GM12878 (cell line): ENCODE results near the gene HEATR9. TPM values are rescaled to one million over a fixed set of nuclear protein-coding genes. Genes with fewer than 3 reads are reported as not detected.

ENCODE experiments used
- ATAC-seq: fragments of 200-7000 bp; cut with Tn5 transposase; 3 replicates; pipeline ENCODE4 v1.9.1; 2020; ENCODE audit warnings: mild to moderate bottlenecking, moderate library complexity
- BruUV-seq: library from RNA; stranded (reverse); fragments of 400-500 nt; replicated peaks from 2 replicates; lab custom pipeline; 2021; lab: Mats Ljungman, UMichigan
- CTCF ChIA-PET: fragments of 300-600 bp; sonication (Branson Sonifier 250); formaldehyde crosslinking; extraction: SDS; loops from one replicate; lab custom pipeline; 2021; ENCODE audit warnings: inconsistent platforms; lab: Yijun Ruan, JAX
- POLR2A ChIA-PET: fragments of 350-600 bp; formaldehyde crosslinking; extraction: SDS; loops from one replicate; lab custom pipeline; 2021; ENCODE audit warnings: inconsistent platforms; lab: Charles Lee
- RAD21 ChIA-PET: fragments of 300-600 bp; sonication (Branson Sonifier 250); formaldehyde crosslinking; loops from one replicate; lab custom pipeline; 2023; ENCODE audit warnings: antibody characterized with exemption; ENCODE audit not compliant: unreplicated experiment; lab: Charles Lee
- SMC1A ChIA-PET: fragments of 300-600 bp; sonication (Branson Sonifier 250); formaldehyde crosslinking; loops from one replicate; lab custom pipeline; 2023; ENCODE audit not compliant: unreplicated experiment, uncharacterized antibody; lab: Charles Lee
- DNase-seq: peaks from one replicate; pipeline ENCODE4 v3.0.0-alpha.2; 2011; ENCODE audit warnings: low read depth, low spot score
- FAIRE-seq: peaks from 3 replicates; lab custom pipeline; 2011; peaks lifted over from hg19 to GRCh38; lab: Jason Lieb, UNC
- H2AFZ ChIP-seq: 2 replicates; pipeline ENCODE4 v1.6.0; 2011; ENCODE audit warnings: low read depth, low read length, control low read depth; ENCODE audit not compliant: control insufficient read depth
- H3K27ac ChIP-seq: 2 replicates; pipeline ENCODE4 v1.5.1; 2011; ENCODE audit warnings: control low read depth; ENCODE audit not compliant: control insufficient read depth, insufficient read depth
- H3K27me3 ChIP-seq, 2 experiments: replicated peaks in 1 of 2; 2 replicates each; pipeline versions ENCODE4 v1.6.0 to v1.6.1; 2011; ENCODE audit warnings: low read length in 1 of 2; ENCODE audit not compliant: control insufficient read depth in 2 of 2, insufficient read depth in 2 of 2
- H3K36me3 ChIP-seq, 2 experiments: 2 replicates each; pipeline ENCODE4 v1.5.1; 2011; ENCODE audit warnings: low read length in 1 of 2; ENCODE audit not compliant: control insufficient read depth in 2 of 2, insufficient read depth in 2 of 2
- H3K4me1 ChIP-seq: 2 replicates; pipeline ENCODE4 v1.6.1; 2011; ENCODE audit warnings: mild to moderate bottlenecking, low read length, moderate library complexity, mixed read lengths; ENCODE audit not compliant: control insufficient read depth, insufficient read depth
- H3K4me2 ChIP-seq: 2 replicates; pipeline ENCODE4 v1.6.0; 2011; ENCODE audit warnings: control low read depth; ENCODE audit not compliant: control insufficient read depth, insufficient read depth
- H3K4me3 ChIP-seq: fragments of 200-600 bp; sonication (generic); 2 replicates; pipeline ENCODE4 v1.5.1; 2016
- H3K79me2 ChIP-seq: 2 replicates; pipeline ENCODE4 v1.6.0; 2011; ENCODE audit warnings: low read length; ENCODE audit not compliant: control insufficient read depth, insufficient read depth
- H3K9ac ChIP-seq: 2 replicates; pipeline ENCODE4 v1.8.0; 2011; ENCODE audit warnings: low read length, control low read depth, mixed read lengths; ENCODE audit not compliant: control insufficient read depth, insufficient read depth
- H3K9me3 ChIP-seq: replicated peaks from 3 replicates; pipeline ENCODE4 v1.5.1; 2011; ENCODE audit warnings: mild to moderate bottlenecking, low read length; ENCODE audit not compliant: control insufficient read depth, insufficient read depth
- H4K20me1 ChIP-seq: 2 replicates; pipeline ENCODE4 v1.6.0; 2011; ENCODE audit not compliant: control insufficient read depth, insufficient read depth
- BCL11A ChIP-seq: IDR thresholded peaks from 2 replicates; pipeline ENCODE4 v1.6.1; 2011; ENCODE audit warnings: low read depth, low read length
- CBFB ChIP-seq: IDR thresholded peaks from 2 replicates; pipeline ENCODE4 v1.6.1; 2016; ENCODE audit warnings: antibody characterized with exemption, low read depth
- EZH2 ChIP-seq: IDR thresholded peaks from 2 replicates; pipeline ENCODE4 v1.6.1; 2012; ENCODE audit warnings: low read depth, mild to moderate bottlenecking, control low read depth, inconsistent platforms, low read length, borderline replicate concordance; ENCODE audit not compliant: control insufficient read depth
- POU2F2 ChIP-seq: IDR thresholded peaks from 3 replicates; pipeline ENCODE4 v1.6.1; 2011; ENCODE audit warnings: low read depth, mild to moderate bottlenecking, low read length, borderline replicate concordance
- SKIL ChIP-seq: fragments of 450-650 bp; IDR thresholded peaks from 2 replicates; pipeline ENCODE4 v1.6.1; 2017; ENCODE audit warnings: mild to moderate bottlenecking, low read depth, inconsistent platforms; ENCODE audit not compliant: poor library complexity, severe bottlenecking
- SMARCA5 ChIP-seq: fragments of 450-650 bp; IDR thresholded peaks from 2 replicates; pipeline ENCODE4 v1.6.1; 2017; ENCODE audit warnings: mild to moderate bottlenecking
- SMC3 ChIP-seq: IDR thresholded peaks from 2 replicates; pipeline ENCODE4 v1.6.1; 2011; ENCODE audit warnings: low read length, improper control_type of control experiment, borderline replicate concordance
- SPI1 ChIP-seq: IDR thresholded peaks from 2 replicates; pipeline ENCODE4 v1.6.1; 2011; ENCODE audit warnings: low read depth, mild to moderate bottlenecking, low read length, moderate library complexity, borderline replicate concordance; ENCODE audit not compliant: insufficient read depth
- STAT1 ChIP-seq: fragments of 450-650 bp; conservative IDR thresholded peaks from 2 replicates; pipeline ENCODE4 v1.6.1; 2014; ENCODE audit warnings: antibody characterized with exemption, mild to moderate bottlenecking
- TAF1 ChIP-seq: IDR thresholded peaks from 2 replicates; pipeline ENCODE4 v1.6.1; 2011; ENCODE audit warnings: mild to moderate bottlenecking, low read depth, low read length, borderline replicate concordance
- YBX1 ChIP-seq: fragments of 450-650 bp; IDR thresholded peaks from 2 replicates; pipeline ENCODE4 v1.6.1; 2016; ENCODE audit warnings: antibody characterized with exemption
- YY1 ChIP-seq: IDR thresholded peaks from 2 replicates; pipeline ENCODE4 v1.6.1; 2011; ENCODE audit warnings: low read depth, mild to moderate bottlenecking, low read length
- ZNF622 ChIP-seq: fragments of 450-650 bp; IDR thresholded peaks from 2 replicates; pipeline ENCODE4 v1.6.1; 2017; ENCODE audit warnings: mild to moderate bottlenecking, inconsistent platforms
- ZSCAN29 ChIP-seq: fragments of 450-650 bp; IDR thresholded peaks from 2 replicates; pipeline ENCODE4 v1.6.1; 2017; ENCODE audit warnings: mild to moderate bottlenecking, moderate library complexity
- WGBS: methylation state at CpG from one replicate; pipeline ENCODE4 v1.1.6; 2016; ENCODE audit warnings: low lambda C conversion rate; ENCODE audit not compliant: insufficient replicate concordance, insufficient coverage; ENCODE audit errors: missing lambda C conversion rate; 5-methylcytosine and 5-hydroxymethylcytosine counted together
- in situ Hi-C: fragments of 300-500 bp; cut with MboI; formaldehyde crosslinking; loops from 9 replicates; pipeline ENCODE4 v1.14.3; 2018; ENCODE audit warnings: mixed read lengths
- intact Hi-C: fragments of 100-400 bp; cut with micrococcal nuclease; formaldehyde crosslinking; loops from one replicate; pipeline ENCODE4 v1.14.2; 2022; ENCODE audit not compliant: unreplicated experiment
- polyA plus RNA-seq, 11 experiments: library from polyadenylated mRNA; depleted of rRNA in 4 of 11; unstranded in 6 of 11; stranded (reverse) in 5 of 11; fragments of >200 nt; fragmentation: Nextera tagmentation in 4 of 11; fragmentation: Illumina TruSeq in 1 of 11; extraction: Ambion mirVana in 4 of 11; extraction: Trizol in 1 of 11; gene quantifications; 1 replicate in 1 of 11; 2 replicates in 10 of 11; pipeline versions ENCODE4 v1.2.1 to v1.2.3, GENCODE V29; 2011 to 2016; ENCODE audit warnings: inconsistent platforms in 2 of 11, missing spikeins in 2 of 11, low read depth in 1 of 11
- total RNA-seq, 4 experiments: library from RNA; depleted of rRNA in 3 of 4; stranded (reverse); fragments of >200 nt in 3 of 4; fragmentation: Illumina TruSeq in 1 of 4; extraction: Trizol in 1 of 4; gene quantifications; 2 replicates each; pipeline versions ENCODE4 v1.2.1 to v1.2.3, GENCODE V29; 2013 to 2021

HEATR9 gene
- total and polyA plus RNA-seq, 10 of the 15 experiments (the other 5 are each of a cell fraction or from before 2014, with no cell fraction given) = 0.04 to 0.43 (median 0.13) TPM; not detected in 2

- BruUV-seq = TSS peak; percentile 88
- CTCF ChIA-PET = no interaction called here
- Histone ChIP-seq H3K36me3 (peaks cover 11 to 39% of the 10 kb centered on the region in 2 experiments), H4K20me1 (no peaks in the 10 kb centered on the region), H3K9me3 (no peaks in the 10 kb centered on the region), H3K4me3 (no peak overlapping the region), H3K79me2 (no peaks in the 10 kb centered on the region), H3K4me2 (no peak overlapping the region), H3K27ac (no peak overlapping the region), H3K27me3 (no peaks in the 10 kb centered on the region), H2AFZ (no peak overlapping the region), H3K4me1 (no peaks in the 10 kb centered on the region), H3K9ac (no peak overlapping the region)
- ATAC-seq = no peak
- in situ Hi-C loops (no loop called here), intact Hi-C loops (no loop called here)
- DNase-seq = no peak
- RAD21 ChIA-PET = no interaction called here
- TF ChIP-seq SPI1 = no peak
- TF ChIP-seq STAT1 = no peak
- TF ChIP-seq CBFB = no peak
- TF ChIP-seq ZSCAN29 = no peak
- no peak for TF ChIP-seq BCL11A
- TF ChIP-seq SMARCA5 = no peak
- TF ChIP-seq SMC3 = no peak
- TF ChIP-seq EZH2 = no peak
- no peak for TF ChIP-seq SKIL
- TF ChIP-seq TAF1 = no peak
- TF ChIP-seq POU2F2 = no peak
- no peak for TF ChIP-seq ZNF622
- no peak for TF ChIP-seq YBX1
- no peak for TF ChIP-seq YY1
- SMC1A ChIA-PET = no interaction called here
- POLR2A ChIA-PET = no interaction called here
- 98% methylated on average over 19 of the region's 19 CpGs for WGBS
- no peak for FAIRE-seq
These were observed 24.1 kb downstream of the HEATR9 start for GRCh38 chr17:35844547-35844946.
